Measurements from ENCODE around the gene C18orf54. TPM values are rescaled to one million over a fixed set of nuclear protein-coding genes. Genes with fewer than 3 reads are reported as not detected.
"Not testable (repeated sequence)": the region's sequence is repeated elsewhere in the genome, so short reads cannot be mapped to it uniquely, and the experiment has no call there.

The C18orf54 gene
- total and polyA plus RNA-seq, 2 donors = 2.1 to 3.5 TPM

- Histone ChIP-seq H3K4me1 (ENCODE audit: control insufficient read depth in 2 of 2, insufficient read depth in 2 of 2, low read length in 2 of 2) (no peaks in the 10 kb centered on the region), H3K9me3 (ENCODE audit: control insufficient read depth in 2 of 2, insufficient read depth in 1 of 2, low read length in 1 of 2) (no peaks in the 10 kb centered on the region), H3K4me3 (ENCODE audit: low read length in 2 of 2) (no peak overlapping the region), H3K27ac (ENCODE audit: low read depth in 1 of 2, low read length in 1 of 2) (no peak overlapping the region), H3K36me3 (ENCODE audit: control insufficient read depth in 2 of 2, insufficient read depth in 2 of 2, low read length in 1 of 2) (no peaks in the 10 kb centered on the region), H3K27me3 (ENCODE audit: control insufficient read depth in 2 of 2, insufficient read depth in 1 of 2, low read length in 1 of 2) (no peaks in the 10 kb centered on the region)
- no peak for DNase-seq (ENCODE audit: low read depth in 6 of 9, low spot score in 9 of 9)
- WGBS = 97% methylated on average over 3 of the region's 3 CpGs
Measured at GRCh38 chr18:54382076-54382475, 24.4 kb downstream of the C18orf54 start.

GRCh38 chr18:54382733-54383252 lies 25.1 kb downstream of the C18orf54 start:
- no peaks in the 10 kb centered on the region for H3K9me3 ChIP-seq (ENCODE audit: control insufficient read depth in 2 of 2, insufficient read depth in 1 of 2, low read length in 1 of 2)
- no peaks in the 10 kb centered on the region for H3K4me1 ChIP-seq (ENCODE audit: control insufficient read depth in 2 of 2, insufficient read depth in 2 of 2, low read length in 2 of 2)
- no peak for DNase-seq (ENCODE audit: low read depth in 6 of 9, low spot score in 9 of 9)
- H3K36me3 ChIP-seq (ENCODE audit: control insufficient read depth in 2 of 2, insufficient read depth in 2 of 2, low read length in 1 of 2) = no peaks in the 10 kb centered on the region
- H3K27ac ChIP-seq (ENCODE audit: low read depth in 1 of 2, low read length in 1 of 2) = no peak overlapping the region
- no peaks in the 10 kb centered on the region for H3K27me3 ChIP-seq (ENCODE audit: control insufficient read depth in 2 of 2, insufficient read depth in 1 of 2, low read length in 1 of 2)
- WGBS = 96% methylated on average over 8 of the region's 8 CpGs
- H3K4me3 ChIP-seq (ENCODE audit: low read length in 2 of 2) = no peak overlapping the region

GRCh38 chr18:54386043-54386442 lies 28.3 kb downstream of the C18orf54 start:
- no peaks in the 10 kb centered on the region for H3K36me3 ChIP-seq (ENCODE audit: control insufficient read depth in 2 of 2, insufficient read depth in 2 of 2, low read length in 1 of 2)

GRCh38 chr18:54386800-54387495 lies 29.2 kb downstream of the C18orf54 start:
- H3K4me3 ChIP-seq (ENCODE audit: low read length in 2 of 2); H3K27ac ChIP-seq (ENCODE audit: low read depth in 1 of 2, low read length in 1 of 2); H3K27me3 ChIP-seq (ENCODE audit: control insufficient read depth in 2 of 2, insufficient read depth in 1 of 2, low read length in 1 of 2); H3K36me3 ChIP-seq (ENCODE audit: control insufficient read depth in 2 of 2, insufficient read depth in 2 of 2, low read length in 1 of 2); H3K9me3 ChIP-seq (ENCODE audit: control insufficient read depth in 2 of 2, insufficient read depth in 1 of 2, low read length in 1 of 2); H3K4me1 ChIP-seq (ENCODE audit: control insufficient read depth in 2 of 2, insufficient read depth in 2 of 2, low read length in 2 of 2); DNase-seq (ENCODE audit: low read depth in 6 of 9, low spot score in 9 of 9): not testable (repeated sequence)
- 98% methylated on average over 23 of the region's 23 CpGs for WGBS

More at GRCh38 chr18:54386043-54386442, 28.3 kb downstream of the C18orf54 start:
- H3K27ac ChIP-seq (ENCODE audit: low read depth in 1 of 2, low read length in 1 of 2) = no peak overlapping the region
- H3K9me3 ChIP-seq (ENCODE audit: control insufficient read depth in 2 of 2, insufficient read depth in 1 of 2, low read length in 1 of 2) = no peaks in the 10 kb centered on the region
- H3K4me3 ChIP-seq (ENCODE audit: low read length in 2 of 2) = no peak overlapping the region
- no peak for DNase-seq (ENCODE audit: low read depth in 6 of 9, low spot score in 9 of 9)
- H3K4me1 ChIP-seq (ENCODE audit: control insufficient read depth in 2 of 2, insufficient read depth in 2 of 2, low read length in 2 of 2) = peaks cover 0 to 2% of the 10 kb centered on the region in 2 donors
- WGBS = 89% methylated on average over 4 of the region's 4 CpGs
- no peaks in the 10 kb centered on the region for H3K27me3 ChIP-seq (ENCODE audit: control insufficient read depth in 2 of 2, insufficient read depth in 1 of 2, low read length in 1 of 2)

GRCh38 chr18:54387631-54388030 lies 29.9 kb downstream of the C18orf54 start:
- no peak overlapping the region for H3K27ac ChIP-seq (ENCODE audit: low read depth in 1 of 2, low read length in 1 of 2)
- 99% methylated on average over 3 of the region's 3 CpGs for WGBS
- no peak overlapping the region for H3K4me3 ChIP-seq (ENCODE audit: low read length in 2 of 2)
- H3K36me3 ChIP-seq (ENCODE audit: control insufficient read depth in 2 of 2, insufficient read depth in 2 of 2, low read length in 1 of 2) = no peaks in the 10 kb centered on the region
- H3K9me3 ChIP-seq (ENCODE audit: control insufficient read depth in 2 of 2, insufficient read depth in 1 of 2, low read length in 1 of 2) = no peaks in the 10 kb centered on the region
- DNase-seq (ENCODE audit: low read depth in 6 of 9, low spot score in 9 of 9) = no peak
- H3K27me3 ChIP-seq (ENCODE audit: control insufficient read depth in 2 of 2, insufficient read depth in 1 of 2, low read length in 1 of 2) = no peaks in the 10 kb centered on the region
- H3K4me1 ChIP-seq (ENCODE audit: control insufficient read depth in 2 of 2, insufficient read depth in 2 of 2, low read length in 2 of 2) = peaks cover 0 to 2% of the 10 kb centered on the region in 2 donors

- WGBS = 36% methylated on average over 6 of the region's 6 CpGs
- H3K36me3 ChIP-seq (ENCODE audit: control insufficient read depth in 2 of 2, insufficient read depth in 2 of 2, low read length in 1 of 2) = no peaks in the 10 kb centered on the region
- H3K4me3 ChIP-seq (ENCODE audit: low read length in 2 of 2) = no peak overlapping the region
- H3K27ac ChIP-seq (ENCODE audit: low read depth in 1 of 2, low read length in 1 of 2) = no peak overlapping the region
- H3K27me3 ChIP-seq (ENCODE audit: control insufficient read depth in 2 of 2, insufficient read depth in 1 of 2, low read length in 1 of 2) = no peaks in the 10 kb centered on the region
- DNase-seq (ENCODE audit: low read depth in 6 of 9, low spot score in 9 of 9) = peak in 3 of 9 donors; percentile 8 to 49 (median 11)
- peaks cover 0 to 2% of the 10 kb centered on the region in 2 donors for H3K4me1 ChIP-seq (ENCODE audit: control insufficient read depth in 2 of 2, insufficient read depth in 2 of 2, low read length in 2 of 2)
- H3K9me3 ChIP-seq (ENCODE audit: control insufficient read depth in 2 of 2, insufficient read depth in 1 of 2, low read length in 1 of 2) = no peaks in the 10 kb centered on the region
Measured at GRCh38 chr18:54388203-54389142, 30.8 kb downstream of the C18orf54 start.

GRCh38 chr18:54389143-54389505 lies 31.4 kb downstream of the C18orf54 start:
- Histone ChIP-seq H3K36me3 (ENCODE audit: control insufficient read depth in 2 of 2, insufficient read depth in 2 of 2, low read length in 1 of 2) (no peaks in the 10 kb centered on the region), H3K27ac (ENCODE audit: low read depth in 1 of 2, low read length in 1 of 2) (no peak overlapping the region), H3K27me3 (ENCODE audit: control insufficient read depth in 2 of 2, insufficient read depth in 1 of 2, low read length in 1 of 2) (no peaks in the 10 kb centered on the region), H3K4me1 (ENCODE audit: control insufficient read depth in 2 of 2, insufficient read depth in 2 of 2, low read length in 2 of 2) (peaks cover 0 to 2% of the 10 kb centered on the region in 2 donors), H3K9me3 (ENCODE audit: control insufficient read depth in 2 of 2, insufficient read depth in 1 of 2, low read length in 1 of 2) (no peaks in the 10 kb centered on the region), H3K4me3 (ENCODE audit: low read length in 2 of 2) (no peak overlapping the region)
- WGBS = 52% methylated on average over 2 of the region's 2 CpGs
- no peak for DNase-seq (ENCODE audit: low read depth in 6 of 9, low spot score in 9 of 9)

GRCh38 chr18:54390838-54391237 lies 33.1 kb downstream of the C18orf54 start:
- no peaks in the 10 kb centered on the region for H3K27me3 ChIP-seq (ENCODE audit: control insufficient read depth in 2 of 2, insufficient read depth in 1 of 2, low read length in 1 of 2)
- no peaks in the 10 kb centered on the region for H3K9me3 ChIP-seq (ENCODE audit: control insufficient read depth in 2 of 2, insufficient read depth in 1 of 2, low read length in 1 of 2)
- 86% methylated on average over 3 of the region's 3 CpGs for WGBS
- H3K27ac ChIP-seq (ENCODE audit: low read depth in 1 of 2, low read length in 1 of 2) = no peak overlapping the region
- peaks cover 0 to 2% of the 10 kb centered on the region in 2 donors for H3K4me1 ChIP-seq (ENCODE audit: control insufficient read depth in 2 of 2, insufficient read depth in 2 of 2, low read length in 2 of 2)
- H3K4me3 ChIP-seq (ENCODE audit: low read length in 2 of 2) = no peak overlapping the region
- no peak for DNase-seq (ENCODE audit: low read depth in 6 of 9, low spot score in 9 of 9)
- H3K36me3 ChIP-seq (ENCODE audit: control insufficient read depth in 2 of 2, insufficient read depth in 2 of 2, low read length in 1 of 2) = no peaks in the 10 kb centered on the region

GRCh38 chr18:54392543-54393023 lies 34.9 kb downstream of the C18orf54 start:
- DNase-seq (ENCODE audit: low read depth in 6 of 9, low spot score in 9 of 9) = peak; percentile 4 to 80 (median 53)
- WGBS = 36% methylated on average over 3 of the region's 3 CpGs
- no peaks in the 10 kb centered on the region for H3K36me3 ChIP-seq (ENCODE audit: control insufficient read depth in 2 of 2, insufficient read depth in 2 of 2, low read length in 1 of 2)
- H3K27ac ChIP-seq (ENCODE audit: low read depth in 1 of 2, low read length in 1 of 2) = no peak overlapping the region
- H3K4me1 ChIP-seq (ENCODE audit: control insufficient read depth in 2 of 2, insufficient read depth in 2 of 2, low read length in 2 of 2) = peaks cover 0 to 2% of the 10 kb centered on the region in 2 donors
- H3K4me3 ChIP-seq (ENCODE audit: low read length in 2 of 2) = no peak overlapping the region
- no peaks in the 10 kb centered on the region for H3K27me3 ChIP-seq (ENCODE audit: control insufficient read depth in 2 of 2, insufficient read depth in 1 of 2, low read length in 1 of 2)
- H3K9me3 ChIP-seq (ENCODE audit: control insufficient read depth in 2 of 2, insufficient read depth in 1 of 2, low read length in 1 of 2) = no peaks in the 10 kb centered on the region
